K562 (cell line): Measurements from ENCODE around the gene LY6G5B. TPM values are rescaled to one million over a fixed set of nuclear protein-coding genes. Genes with fewer than 3 reads are reported as not detected.

Experiments used
- CAMTA2 ChIP-seq: fragments of 250-450 bp; sonication (Bioruptor Pico); conservative IDR thresholded peaks from 2 replicates; pipeline ENCODE4 v1.5.1; 2022
- FOXA3 ChIP-seq, 2 experiments: fragments of 450-650 bp in 1 of 2; sonication (generic) in 1 of 2; formaldehyde crosslinking; IDR thresholded peaks in 1 of 2; conservative IDR thresholded peaks in 1 of 2; 2 replicates each; pipeline versions ENCODE4 v1.4.0 to v1.8.0; 2020 to 2022; ENCODE audit warnings: mild to moderate bottlenecking in 2 of 2, missing genetic modification reagents in 1 of 2
- HBP1 ChIP-seq: fragments of 450-650 bp; formaldehyde crosslinking; IDR thresholded peaks from 2 replicates; pipeline ENCODE4 v1.4.0; 2022; ENCODE audit warnings: missing genetic modification characterization
- KDM2B ChIP-seq: fragments of 250-450 bp; sonication (Bioruptor Pico); IDR thresholded peaks from 2 replicates; pipeline ENCODE4 v1.8.0; 2021; ENCODE audit warnings: mild to moderate bottlenecking, moderate library complexity
- MAFK ChIP-seq: IDR thresholded peaks from 2 replicates; pipeline ENCODE4 v1.6.1; 2011; ENCODE audit warnings: low read length, improper control_type of control experiment
- MXI1 ChIP-seq: IDR thresholded peaks from 2 replicates; pipeline ENCODE4 v1.6.1; 2011; ENCODE audit warnings: low read depth, mild to moderate bottlenecking, improper control_type of control experiment, low read length
- MYBL2 ChIP-seq, 2 experiments: fragments of 450-650 bp in 1 of 2; sonication (generic) in 1 of 2; formaldehyde crosslinking in 1 of 2; IDR thresholded peaks; 2 replicates each; pipeline versions ENCODE4 v1.6.1 to v1.8.1; 2017 to 2022; ENCODE audit warnings: borderline replicate concordance in 1 of 2, inconsistent platforms in 1 of 2, low read depth in 1 of 2, mild to moderate bottlenecking in 1 of 2, missing genetic modification reagents in 1 of 2, moderate library complexity in 1 of 2
- PREB ChIP-seq: sonication (generic); formaldehyde crosslinking; IDR thresholded peaks from 2 replicates; pipeline ENCODE4 v1.8.1; 2023; ENCODE audit warnings: mild to moderate bottlenecking, missing genetic modification reagents
- PRMT5 ChIP-seq: sonication (generic); formaldehyde crosslinking; IDR thresholded peaks from 2 replicates; pipeline ENCODE4 v1.5.0; 2020; ENCODE audit warnings: missing genetic modification reagents
- RNF2 ChIP-seq: sonication (generic); IDR thresholded peaks from 2 replicates; pipeline ENCODE4 v1.6.1; 2016
- SAP30 ChIP-seq: fragments of 200-600 bp; sonication (generic); IDR thresholded peaks from 2 replicates; pipeline ENCODE4 v1.6.1; 2012; ENCODE audit warnings: borderline replicate concordance, low read depth, mild to moderate bottlenecking, moderate library complexity, low read length, control low read depth, inconsistent platforms; ENCODE audit not compliant: insufficient read depth, poor library complexity, severe bottlenecking
- SMAD2 ChIP-seq: fragments of 150-350 bp; IDR thresholded peaks from 2 replicates; pipeline ENCODE4 v1.6.1; 2014; ENCODE audit warnings: low read depth, mild to moderate bottlenecking, low read length
- TAF1 ChIP-seq: IDR thresholded peaks from 2 replicates; pipeline ENCODE4 v1.6.1; 2011; ENCODE audit warnings: mild to moderate bottlenecking, low read length, moderate library complexity; ENCODE audit not compliant: insufficient read depth, control insufficient read depth, severe bottlenecking; ENCODE audit errors: extremely low read depth
- TEAD4 ChIP-seq, 2 experiments: sonication (generic) in 1 of 2; formaldehyde crosslinking in 1 of 2; IDR thresholded peaks; 2 replicates each; pipeline versions ENCODE4 v1.6.1 to v1.8.0; 2012 to 2022; ENCODE audit warnings: borderline replicate concordance in 1 of 2, inconsistent platforms in 1 of 2, low read length in 1 of 2, mild to moderate bottlenecking in 1 of 2, missing genetic modification reagents in 1 of 2
- ZNF133 ChIP-seq: fragments of 250-450 bp; sonication (Bioruptor Pico); IDR thresholded peaks from 2 replicates; pipeline ENCODE4 v1.4.0; 2020; ENCODE audit warnings: mild to moderate bottlenecking
- ZNF347 ChIP-seq: fragments of 450-650 bp; formaldehyde crosslinking; IDR thresholded peaks from 2 replicates; pipeline ENCODE4 v1.4.0; 2020; ENCODE audit warnings: low read depth, mild to moderate bottlenecking, moderate library complexity
- ZNF445 ChIP-seq: fragments of 250-450 bp; sonication (Bioruptor Pico); IDR thresholded peaks from 2 replicates; pipeline ENCODE4 v1.4.0; 2020; ENCODE audit warnings: low read depth, mild to moderate bottlenecking, moderate library complexity
- polyA plus RNA-seq, 8 experiments: library from polyadenylated mRNA; depleted of rRNA in 4 of 8; stranded (reverse) in 5 of 8; unstranded in 3 of 8; fragments of >200 nt; fragmentation: Nextera tagmentation in 2 of 8; fragmentation: Illumina TruSeq in 1 of 8; extraction: Ambion mirVana in 2 of 8; extraction: Trizol in 1 of 8; gene quantifications; 2 replicates each; pipeline versions ENCODE4 v1.2.1 to v1.2.3, GENCODE V29; 2011 to 2014; ENCODE audit warnings: inconsistent platforms in 1 of 8, missing spikeins in 1 of 8
- total RNA-seq, 7 experiments: library from RNA; depleted of rRNA in 6 of 7; stranded (reverse); fragments of >200 nt in 6 of 7; fragmentation: Illumina TruSeq in 2 of 7; extraction: Trizol in 2 of 7; gene quantifications; 2 replicates each; pipeline versions ENCODE4 v1.2.1 to v1.2.3, GENCODE V29; 2011 to 2021; ENCODE audit warnings: low replicate concordance in 1 of 7
- TF ChIP-seq, protein P1 (sequence below): fragments of 450-650 bp; formaldehyde crosslinking; IDR thresholded peaks from 2 replicates; pipeline ENCODE4 v1.4.0; 2022; ENCODE audit warnings: mild to moderate bottlenecking, moderate library complexity

LY6G5B gene
- total and polyA plus RNA-seq, 9 of the 15 experiments (the other 6 are each of a cell fraction or from before 2014, with no cell fraction given) = 6.0 to 27.0 (median 7.5) TPM

GRCh38 chr6:31660381-31661261 lies 9.2 kb upstream of the LY6G5B start, which contains the start of gene C6orf47 (continued):
- no peak for TF ChIP-seq ZNF133
- no peak; the same call in 1 of the 2 replicates for TF ChIP-seq MAFK
- TF ChIP-seq, protein P1, sequence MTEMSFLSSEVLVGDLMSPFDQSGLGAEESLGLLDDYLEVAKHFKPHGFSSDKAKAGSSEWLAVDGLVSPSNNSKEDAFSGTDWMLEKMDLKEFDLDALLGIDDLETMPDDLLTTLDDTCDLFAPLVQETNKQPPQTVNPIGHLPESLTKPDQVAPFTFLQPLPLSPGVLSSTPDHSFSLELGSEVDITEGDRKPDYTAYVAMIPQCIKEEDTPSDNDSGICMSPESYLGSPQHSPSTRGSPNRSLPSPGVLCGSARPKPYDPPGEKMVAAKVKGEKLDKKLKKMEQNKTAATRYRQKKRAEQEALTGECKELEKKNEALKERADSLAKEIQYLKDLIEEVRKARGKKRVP (CRISPR knock-in tag) = peak; percentile 71
- TF ChIP-seq SAP30 = peak; percentile 90
- TF ChIP-seq ZNF347 = 0 out of 2 replicates have a peak, but pooled peaks have one; percentile 60
- peak; percentile 52; the same call in 1 of the 2 replicates for TF ChIP-seq ZNF445 (CRISPR knock-in tag)
- 0 out of 2 replicates have a peak, but pooled peaks have one; percentile 8 for TF ChIP-seq HBP1 (CRISPR knock-in tag)
- TF ChIP-seq RNF2 = no peak
- no peak for TF ChIP-seq MYBL2 (IDR thresholded peaks at IDR 0.05; ENCODE audit: low read depth)
- TF ChIP-seq MYBL2 (CRISPR knock-in tag; IDR thresholded peaks at IDR 0.05; ENCODE audit: borderline replicate concordance) = no peak
- TF ChIP-seq TEAD4 (IDR thresholded peaks at IDR 0.05; ENCODE audit: low read length) = peak; percentile 11; the same call in 1 of the 2 replicates
- no peak for TF ChIP-seq TEAD4 (CRISPR knock-in tag; IDR thresholded peaks at IDR 0.05; ENCODE audit: borderline replicate concordance)
- TF ChIP-seq TAF1 = peak; percentile 91
- peak; percentile 46; the same call in 1 of the 2 replicates for TF ChIP-seq PREB (CRISPR knock-in tag)
- TF ChIP-seq CAMTA2 (CRISPR knock-in tag) = peak; percentile 98
- no peak for TF ChIP-seq SMAD2
- TF ChIP-seq PRMT5 (CRISPR knock-in tag) = no peak
- TF ChIP-seq FOXA3 (CRISPR knock-in tag; conservative IDR thresholded peaks at IDR 0.05 in 1 of 2, IDR thresholded peaks at IDR 0.05 in 1 of 2) = peak; percentile 13 to 60; a peak in 2 of 4 replicates
- TF ChIP-seq KDM2B (CRISPR knock-in tag) = peak; percentile 97
- peak; percentile 55 for TF ChIP-seq MXI1
